GM23338 (cell line): ENCODE results near the gene CST9.

Experiments
- CREB1 ChIP-seq: fragments of 250-450 bp; sonication (Bioruptor Pico); IDR thresholded peaks from 2 replicates; pipeline ENCODE4 v1.5.0; 2020; ENCODE audit warnings: low read depth, mild to moderate bottlenecking, moderate library complexity
- EZH2 ChIP-seq: fragments of 200-600 bp; sonication (generic); IDR thresholded peaks from one replicate; pipeline ENCODE4 v1.8.0; 2017; ENCODE audit warnings: antibody characterized with exemption, mild to moderate bottlenecking, low read depth; ENCODE audit not compliant: unreplicated experiment
- EZH2phosphoT487 ChIP-seq: fragments of 200-600 bp; sonication (generic); IDR thresholded peaks from one replicate; pipeline ENCODE4 v1.8.1; 2018; ENCODE audit warnings: antibody characterized with exemption; ENCODE audit not compliant: unreplicated experiment
- JUNB ChIP-seq: IDR thresholded peaks from one replicate; pipeline ENCODE4 v1.6.1; 2016; ENCODE audit warnings: antibody characterized with exemption; ENCODE audit not compliant: unreplicated experiment
- POLR2AphosphoS5 ChIP-seq: IDR thresholded peaks from 2 replicates; pipeline ENCODE4 v1.6.1; 2016; ENCODE audit warnings: antibody characterized with exemption, low read depth
- ZNF114 ChIP-seq: fragments of 250-450 bp; sonication (Bioruptor Pico); IDR thresholded peaks from 2 replicates; pipeline ENCODE4 v1.5.0; 2020; ENCODE audit warnings: mild to moderate bottlenecking, moderate library complexity
- TF ChIP-seq, protein P1 (sequence below), 2 experiments: fragments of 200-600 bp in 1 of 2; sonication (generic) in 1 of 2; conservative IDR thresholded peaks; 2 replicates each; pipeline versions ENCODE4 v1.5.1 to v1.6.1; 2016 to 2017; ENCODE audit warnings: antibody characterized with exemption in 2 of 2, low read depth in 2 of 2, mild to moderate bottlenecking in 2 of 2, moderate library complexity in 1 of 2
- TF ChIP-seq, protein P2 (sequence below): IDR thresholded peaks from one replicate; pipeline ENCODE4 v1.6.1; 2018; ENCODE audit warnings: antibody characterized with exemption; ENCODE audit not compliant: unreplicated experiment

DNA sequence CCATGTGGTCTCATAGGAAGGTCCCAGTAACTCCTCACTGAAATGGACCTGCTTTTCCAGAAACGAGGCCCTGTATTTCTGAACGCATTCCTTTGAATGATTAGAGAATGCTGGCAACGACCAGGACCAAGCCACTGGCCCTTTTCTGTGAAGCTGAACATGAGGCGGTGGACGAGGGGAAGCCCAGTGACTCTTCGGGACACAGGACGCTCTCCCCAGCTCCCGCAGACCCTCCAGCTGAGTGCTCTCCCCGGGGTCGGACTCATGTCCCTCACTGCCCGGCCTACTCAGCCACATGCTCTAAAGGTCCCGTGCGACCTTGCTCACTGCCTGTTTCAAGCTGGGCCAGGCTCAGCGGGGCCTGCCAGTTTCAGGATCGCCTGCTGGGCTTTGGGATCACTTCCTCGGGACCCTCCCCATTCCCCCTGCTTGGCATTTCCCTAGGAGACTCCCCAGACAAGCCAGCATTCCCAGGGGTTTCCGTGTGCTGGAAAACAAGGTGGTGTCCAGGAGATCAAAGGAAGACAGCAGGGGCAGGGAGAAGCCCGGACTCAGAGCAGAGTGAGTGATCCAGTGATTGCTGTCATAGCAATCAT lies 2.6 kb upstream of the CST9 start:
- TF ChIP-seq, protein P1, sequence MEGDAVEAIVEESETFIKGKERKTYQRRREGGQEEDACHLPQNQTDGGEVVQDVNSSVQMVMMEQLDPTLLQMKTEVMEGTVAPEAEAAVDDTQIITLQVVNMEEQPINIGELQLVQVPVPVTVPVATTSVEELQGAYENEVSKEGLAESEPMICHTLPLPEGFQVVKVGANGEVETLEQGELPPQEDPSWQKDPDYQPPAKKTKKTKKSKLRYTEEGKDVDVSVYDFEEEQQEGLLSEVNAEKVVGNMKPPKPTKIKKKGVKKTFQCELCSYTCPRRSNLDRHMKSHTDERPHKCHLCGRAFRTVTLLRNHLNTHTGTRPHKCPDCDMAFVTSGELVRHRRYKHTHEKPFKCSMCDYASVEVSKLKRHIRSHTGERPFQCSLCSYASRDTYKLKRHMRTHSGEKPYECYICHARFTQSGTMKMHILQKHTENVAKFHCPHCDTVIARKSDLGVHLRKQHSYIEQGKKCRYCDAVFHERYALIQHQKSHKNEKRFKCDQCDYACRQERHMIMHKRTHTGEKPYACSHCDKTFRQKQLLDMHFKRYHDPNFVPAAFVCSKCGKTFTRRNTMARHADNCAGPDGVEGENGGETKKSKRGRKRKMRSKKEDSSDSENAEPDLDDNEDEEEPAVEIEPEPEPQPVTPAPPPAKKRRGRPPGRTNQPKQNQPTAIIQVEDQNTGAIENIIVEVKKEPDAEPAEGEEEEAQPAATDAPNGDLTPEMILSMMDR (conservative IDR thresholded peaks at IDR 0.05; ENCODE audit: low read depth in 2 of 2): no peak
- TF ChIP-seq, protein P2, sequence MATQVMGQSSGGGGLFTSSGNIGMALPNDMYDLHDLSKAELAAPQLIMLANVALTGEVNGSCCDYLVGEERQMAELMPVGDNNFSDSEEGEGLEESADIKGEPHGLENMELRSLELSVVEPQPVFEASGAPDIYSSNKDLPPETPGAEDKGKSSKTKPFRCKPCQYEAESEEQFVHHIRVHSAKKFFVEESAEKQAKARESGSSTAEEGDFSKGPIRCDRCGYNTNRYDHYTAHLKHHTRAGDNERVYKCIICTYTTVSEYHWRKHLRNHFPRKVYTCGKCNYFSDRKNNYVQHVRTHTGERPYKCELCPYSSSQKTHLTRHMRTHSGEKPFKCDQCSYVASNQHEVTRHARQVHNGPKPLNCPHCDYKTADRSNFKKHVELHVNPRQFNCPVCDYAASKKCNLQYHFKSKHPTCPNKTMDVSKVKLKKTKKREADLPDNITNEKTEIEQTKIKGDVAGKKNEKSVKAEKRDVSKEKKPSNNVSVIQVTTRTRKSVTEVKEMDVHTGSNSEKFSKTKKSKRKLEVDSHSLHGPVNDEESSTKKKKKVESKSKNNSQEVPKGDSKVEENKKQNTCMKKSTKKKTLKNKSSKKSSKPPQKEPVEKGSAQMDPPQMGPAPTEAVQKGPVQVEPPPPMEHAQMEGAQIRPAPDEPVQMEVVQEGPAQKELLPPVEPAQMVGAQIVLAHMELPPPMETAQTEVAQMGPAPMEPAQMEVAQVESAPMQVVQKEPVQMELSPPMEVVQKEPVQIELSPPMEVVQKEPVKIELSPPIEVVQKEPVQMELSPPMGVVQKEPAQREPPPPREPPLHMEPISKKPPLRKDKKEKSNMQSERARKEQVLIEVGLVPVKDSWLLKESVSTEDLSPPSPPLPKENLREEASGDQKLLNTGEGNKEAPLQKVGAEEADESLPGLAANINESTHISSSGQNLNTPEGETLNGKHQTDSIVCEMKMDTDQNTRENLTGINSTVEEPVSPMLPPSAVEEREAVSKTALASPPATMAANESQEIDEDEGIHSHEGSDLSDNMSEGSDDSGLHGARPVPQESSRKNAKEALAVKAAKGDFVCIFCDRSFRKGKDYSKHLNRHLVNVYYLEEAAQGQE: no peak
- TF ChIP-seq POLR2AphosphoS5: no peak
- no peak for TF ChIP-seq CREB1 (CRISPR knock-in tag)
- no peak for TF ChIP-seq JUNB
- TF ChIP-seq EZH2: no peak
- TF ChIP-seq EZH2phosphoT487: no peak
- no peak for TF ChIP-seq ZNF114
